Right lobe of liver (tissue), 4 donors: ENCODE data around the gene STXBP5.

Experiments
- POLR2A ChIP-seq: fragments of 450-650 bp; IDR thresholded peaks from one replicate; pipeline ENCODE4 v1.6.1; 2017; ENCODE audit warnings: antibody characterized with exemption, mild to moderate bottlenecking
- TF ChIP-seq, protein P1 (sequence below), 4 donors: fragments of 200-600 bp in 3 of 4; fragments of 450-650 bp in 1 of 4; IDR thresholded peaks; one replicate each; pipeline versions ENCODE4 v1.5.1 to v1.8.0; 2016 to 2022; ENCODE audit warnings: antibody characterized with exemption in 4 of 4, mild to moderate bottlenecking in 2 of 4
- donor health status: DM: no; HTN: no; CAD: no.
- donor health status: DM: no; HTN: no; CAD: no.
- donor health status: DM: no; HTN: yes; CAD: no.

DNA sequence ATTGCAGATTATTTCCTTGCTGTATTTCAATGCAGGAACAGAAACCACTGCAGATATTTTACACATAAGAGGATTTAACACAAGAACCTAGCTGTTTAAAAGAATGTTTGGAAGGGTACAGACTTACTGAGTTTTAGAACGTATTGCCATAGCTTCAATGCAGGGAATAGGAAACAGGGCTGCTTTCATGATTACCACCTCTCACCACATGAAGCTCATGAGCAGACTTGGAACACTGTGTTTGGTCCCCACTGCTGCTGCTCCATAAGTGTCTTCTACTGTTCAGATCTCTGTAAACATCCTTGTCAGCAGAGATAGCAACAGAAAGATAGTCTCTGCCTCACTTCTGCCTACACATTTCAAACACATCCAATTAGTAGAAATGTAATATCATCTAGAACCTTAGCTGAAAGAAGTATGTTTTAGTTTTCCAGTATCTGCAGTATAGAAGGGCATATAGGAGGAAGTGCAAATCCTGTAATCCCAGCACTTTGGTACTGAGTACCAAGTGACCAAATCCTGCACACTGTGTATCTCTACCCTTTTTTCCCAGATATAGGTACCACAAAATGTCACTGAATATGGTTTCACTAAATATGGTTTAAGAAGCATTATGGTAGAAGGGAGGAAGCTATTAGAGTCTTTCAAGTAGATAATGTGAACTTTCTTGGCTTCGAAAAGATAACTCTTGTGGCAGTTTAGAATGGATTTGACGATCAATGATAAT lies 51.9 kb downstream of the STXBP5 start:
- TF ChIP-seq, protein P1, sequence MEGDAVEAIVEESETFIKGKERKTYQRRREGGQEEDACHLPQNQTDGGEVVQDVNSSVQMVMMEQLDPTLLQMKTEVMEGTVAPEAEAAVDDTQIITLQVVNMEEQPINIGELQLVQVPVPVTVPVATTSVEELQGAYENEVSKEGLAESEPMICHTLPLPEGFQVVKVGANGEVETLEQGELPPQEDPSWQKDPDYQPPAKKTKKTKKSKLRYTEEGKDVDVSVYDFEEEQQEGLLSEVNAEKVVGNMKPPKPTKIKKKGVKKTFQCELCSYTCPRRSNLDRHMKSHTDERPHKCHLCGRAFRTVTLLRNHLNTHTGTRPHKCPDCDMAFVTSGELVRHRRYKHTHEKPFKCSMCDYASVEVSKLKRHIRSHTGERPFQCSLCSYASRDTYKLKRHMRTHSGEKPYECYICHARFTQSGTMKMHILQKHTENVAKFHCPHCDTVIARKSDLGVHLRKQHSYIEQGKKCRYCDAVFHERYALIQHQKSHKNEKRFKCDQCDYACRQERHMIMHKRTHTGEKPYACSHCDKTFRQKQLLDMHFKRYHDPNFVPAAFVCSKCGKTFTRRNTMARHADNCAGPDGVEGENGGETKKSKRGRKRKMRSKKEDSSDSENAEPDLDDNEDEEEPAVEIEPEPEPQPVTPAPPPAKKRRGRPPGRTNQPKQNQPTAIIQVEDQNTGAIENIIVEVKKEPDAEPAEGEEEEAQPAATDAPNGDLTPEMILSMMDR (IDR thresholded peaks at IDR 0.05) = no peak
- TF ChIP-seq POLR2A = no peak
